Measurements from ENCODE around the gene CD300A.
A peak's percentile ranks its signal among the peaks of the same experiment; 100 is the strongest.

CD300A gene

GRCh38 chr17:74529243-74529642, 62.8 kb downstream of the CD300A start:
- Histone ChIP-seq H3K4me1 (ENCODE audit: low read length) (peaks cover 23% of the 10 kb centered on the region), H3K4me2 (ENCODE audit: low read length) (no peak overlapping the region), H3K9me3 (ENCODE audit: insufficient read depth, low read length) (no peaks in the 10 kb centered on the region), H3K36me3 (replicated peaks; ENCODE audit: low read depth, low read length) (no peaks in the 10 kb centered on the region), H2AFZ (ENCODE audit: low read depth, low read length) (no peak overlapping the region), H3K27ac (ENCODE audit: low read length) (no peak overlapping the region), H3K79me2 (ENCODE audit: low read length) (no peaks in the 10 kb centered on the region), H3K27me3 (ENCODE audit: low read depth, low read length) (peaks cover 17% of the 10 kb centered on the region), H4K20me1 (ENCODE audit: insufficient read depth, low read length) (no peaks in the 10 kb centered on the region), H3K9ac (ENCODE audit: low read length) (no peak overlapping the region), H3K4me3 (ENCODE audit: low read length) (no peak overlapping the region)
- no peak for TF ChIP-seq EZH2phosphoT487 (IDR thresholded peaks at IDR 0.05; ENCODE audit: low read depth)
- TF ChIP-seq CTCF (IDR thresholded peaks at IDR 0.05; ENCODE audit: low read depth, low read length) = no peak

- no peak overlapping the region for H3K27ac ChIP-seq (ENCODE audit: low read length)
- H3K36me3 ChIP-seq (replicated peaks; ENCODE audit: low read depth, low read length) = no peaks in the 10 kb centered on the region
- H3K4me1 ChIP-seq (ENCODE audit: low read length) = peaks cover 23% of the 10 kb centered on the region
- no peak overlapping the region for H2AFZ ChIP-seq (ENCODE audit: low read depth, low read length)
- no peaks in the 10 kb centered on the region for H4K20me1 ChIP-seq (ENCODE audit: insufficient read depth, low read length)
- peaks cover 24% of the 10 kb centered on the region for H3K27me3 ChIP-seq (ENCODE audit: low read depth, low read length)
- H3K9ac ChIP-seq (ENCODE audit: low read length) = no peak overlapping the region
- TF ChIP-seq CTCF (IDR thresholded peaks at IDR 0.05; ENCODE audit: low read depth, low read length) = no peak
- TF ChIP-seq EZH2phosphoT487 (IDR thresholded peaks at IDR 0.05; ENCODE audit: low read depth) = no peak
- H3K79me2 ChIP-seq (ENCODE audit: low read length) = no peaks in the 10 kb centered on the region
- H3K9me3 ChIP-seq (ENCODE audit: insufficient read depth, low read length) = no peaks in the 10 kb centered on the region
- no peak overlapping the region for H3K4me3 ChIP-seq (ENCODE audit: low read length)
- H3K4me2 ChIP-seq (ENCODE audit: low read length) = no peak overlapping the region
Measured at GRCh38 chr17:74530831-74531150, 64.4 kb downstream of the CD300A start.

GRCh38 chr17:74531231-74531761, 64.9 kb downstream of the CD300A start, which contains the start of gene CD300LB:
Gene CD300LB, minus strand, starts transcription at chr17:74531475. Its CDS starts 125 bp downstream, at chr17:74531350.
- Histone ChIP-seq H3K4me1 (ENCODE audit: low read length) (peaks cover 23% of the 10 kb centered on the region), H2AFZ (ENCODE audit: low read depth, low read length) (no peak within 1 kb of the TSS), H3K4me2 (ENCODE audit: low read length) (peak within 1 kb of the TSS; percentile 40), H3K9ac (ENCODE audit: low read length) (no peak within 1 kb of the TSS), H3K4me3 (ENCODE audit: low read length) (0 out of 2 replicates have a peak within 1 kb of the TSS, but pooled peaks have one; percentile 1), H3K27ac (ENCODE audit: low read length) (no peak within 1 kb of the TSS), H3K79me2 (ENCODE audit: low read length) (no peaks in the 10 kb centered on the region), H3K9me3 (ENCODE audit: insufficient read depth, low read length) (no peaks in the 10 kb centered on the region), H3K36me3 (replicated peaks; ENCODE audit: low read depth, low read length) (no peaks in the 10 kb centered on the region), H4K20me1 (ENCODE audit: insufficient read depth, low read length) (no peaks in the 10 kb centered on the region), H3K27me3 (ENCODE audit: low read depth, low read length) (peaks cover 25% of the 10 kb centered on the region)
- no peak for TF ChIP-seq CTCF (IDR thresholded peaks at IDR 0.05; ENCODE audit: low read depth, low read length)
- TF ChIP-seq EZH2phosphoT487 (IDR thresholded peaks at IDR 0.05; ENCODE audit: low read depth) = no peak

GRCh38 chr17:74532115-74532514, 65.7 kb downstream of the CD300A start:
- Histone ChIP-seq H2AFZ (ENCODE audit: low read depth, low read length) (no peak overlapping the region), H3K9ac (ENCODE audit: low read length) (no peak overlapping the region), H3K4me1 (ENCODE audit: low read length) (peaks cover 23% of the 10 kb centered on the region), H3K27me3 (ENCODE audit: low read depth, low read length) (peaks cover 22% of the 10 kb centered on the region), H3K4me3 (ENCODE audit: low read length) (0 out of 2 replicates have a peak overlapping the region, but pooled peaks have one; percentile 1), H3K27ac (ENCODE audit: low read length) (no peak overlapping the region), H3K4me2 (ENCODE audit: low read length) (peak overlapping the region; percentile 40), H3K36me3 (replicated peaks; ENCODE audit: low read depth, low read length) (no peaks in the 10 kb centered on the region), H3K79me2 (ENCODE audit: low read length) (no peaks in the 10 kb centered on the region), H4K20me1 (ENCODE audit: insufficient read depth, low read length) (no peaks in the 10 kb centered on the region), H3K9me3 (ENCODE audit: insufficient read depth, low read length) (no peaks in the 10 kb centered on the region)
- TF ChIP-seq CTCF (IDR thresholded peaks at IDR 0.05; ENCODE audit: low read depth, low read length) = no peak
- no peak for TF ChIP-seq EZH2phosphoT487 (IDR thresholded peaks at IDR 0.05; ENCODE audit: low read depth)
